ENCODE results near the gene PCLO.
"Not testable (repeated sequence)": the region's sequence is repeated elsewhere in the genome, so short reads cannot be mapped to it uniquely, and the experiment has no call there.

Gene PCLO

DNA sequence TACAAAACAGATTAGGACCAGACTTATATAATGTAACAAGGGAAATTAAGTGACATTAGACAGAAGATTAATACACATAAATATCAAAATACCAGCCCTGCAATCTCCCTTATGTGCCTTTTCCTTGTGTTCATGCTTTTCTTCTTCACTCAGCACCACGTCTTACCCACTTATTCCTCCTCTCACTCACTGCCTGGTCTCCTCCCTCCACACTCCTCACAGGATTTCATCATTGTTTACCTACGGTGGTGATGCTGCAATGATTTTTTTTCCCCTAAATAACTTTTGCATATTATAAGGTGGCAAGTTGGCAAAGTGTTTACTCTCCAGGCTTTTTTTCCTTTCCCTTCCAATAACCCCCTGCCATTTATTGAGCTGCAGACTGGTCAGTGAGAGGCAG lies 203.2 kb downstream of the PCLO start:
- DNase-seq: no peak

DNA sequence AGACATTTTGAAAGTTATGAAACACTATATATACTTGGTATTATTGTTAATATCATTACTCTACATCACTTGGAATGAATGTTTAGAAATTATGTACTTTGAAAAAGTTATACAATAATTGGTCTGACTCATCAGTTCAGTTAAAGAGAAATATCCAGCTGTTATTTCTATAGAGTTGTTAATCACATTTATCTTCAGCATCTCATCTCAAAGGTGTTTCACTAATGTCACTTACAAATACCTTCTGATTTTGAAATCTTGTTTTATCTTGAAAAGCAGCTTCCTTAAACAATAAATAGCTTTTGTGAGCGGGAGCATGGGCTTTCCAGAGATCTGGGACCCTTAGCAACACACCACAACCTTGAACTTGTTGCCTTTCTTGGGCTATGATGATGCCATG lies 205.2 kb downstream of the PCLO start:
- no peak for DNase-seq

DNA sequence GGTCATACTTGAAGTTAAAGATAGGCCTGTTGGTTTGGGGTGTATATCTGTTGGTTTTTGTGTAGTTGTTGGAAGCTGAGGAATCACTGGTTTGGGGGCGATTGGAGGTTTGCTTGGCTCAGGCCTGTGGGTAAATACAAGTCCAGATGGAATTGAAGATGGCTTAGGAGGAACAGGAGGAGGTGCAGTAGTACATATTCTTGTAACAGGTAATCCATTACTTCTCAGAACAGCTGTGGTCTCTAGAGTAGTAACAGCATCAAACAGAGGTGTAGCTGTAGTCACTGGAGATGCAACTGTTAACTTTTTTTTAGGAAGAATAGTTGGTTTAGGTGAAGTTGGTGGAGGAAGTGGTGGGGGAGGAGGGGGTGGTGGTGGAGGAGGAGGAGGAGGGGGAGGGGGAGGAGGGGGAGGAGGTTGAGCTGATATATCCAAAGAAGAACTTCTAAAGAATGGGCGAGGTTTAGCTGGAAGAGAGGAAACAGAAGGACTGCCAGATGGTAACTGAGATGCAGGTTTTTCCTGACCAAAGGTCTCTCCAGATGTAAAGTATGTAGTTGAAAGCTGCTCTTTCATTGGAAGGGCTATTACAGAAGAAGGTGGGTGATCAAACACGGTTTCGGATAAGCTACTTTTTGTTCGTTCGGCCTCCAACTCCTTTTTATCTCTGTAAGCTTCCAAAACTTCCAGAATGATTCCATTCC lies 209.2 kb downstream of the PCLO start:
- no peak for DNase-seq

DNA sequence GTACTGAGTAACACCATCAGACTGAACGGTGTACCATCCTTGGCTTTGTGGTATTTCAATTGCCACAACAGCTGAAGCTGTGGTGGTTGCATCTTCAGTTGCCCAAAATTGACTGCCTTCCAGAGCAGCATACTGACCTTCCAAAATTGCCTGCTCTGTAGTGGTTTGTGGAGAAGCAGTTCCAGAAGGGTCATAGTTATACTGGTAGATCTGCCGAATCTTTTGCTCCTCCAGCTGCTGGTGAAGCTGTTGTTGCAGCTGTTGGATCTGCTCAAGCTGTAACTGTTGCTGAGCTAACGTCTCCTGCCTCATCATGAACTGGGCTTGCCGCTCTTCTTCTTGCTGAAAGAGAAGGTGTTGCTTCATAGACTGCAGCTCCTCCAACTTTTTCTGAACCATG lies 212.2 kb downstream of the PCLO start:
- DNase-seq: no peak

DNA sequence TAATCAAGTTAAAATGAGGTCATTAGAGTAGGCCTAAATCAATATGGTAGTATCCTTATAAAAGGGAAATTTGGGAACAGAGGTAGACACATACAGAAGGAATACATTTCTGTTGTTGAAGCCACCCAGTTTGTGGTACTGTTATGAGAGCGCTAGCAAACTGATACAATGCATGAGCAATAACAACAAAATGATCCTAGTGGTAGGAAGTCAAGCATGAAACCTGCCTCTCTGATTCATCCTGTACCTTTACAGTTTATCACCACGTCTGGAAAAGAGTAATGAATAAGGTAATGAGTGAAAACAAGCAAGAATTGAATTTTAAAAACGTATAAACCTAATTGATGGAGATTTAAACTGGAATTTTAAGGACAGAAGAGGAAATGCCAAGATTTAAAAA lies 217.2 kb downstream of the PCLO start:
- DNase-seq: no peak

DNA sequence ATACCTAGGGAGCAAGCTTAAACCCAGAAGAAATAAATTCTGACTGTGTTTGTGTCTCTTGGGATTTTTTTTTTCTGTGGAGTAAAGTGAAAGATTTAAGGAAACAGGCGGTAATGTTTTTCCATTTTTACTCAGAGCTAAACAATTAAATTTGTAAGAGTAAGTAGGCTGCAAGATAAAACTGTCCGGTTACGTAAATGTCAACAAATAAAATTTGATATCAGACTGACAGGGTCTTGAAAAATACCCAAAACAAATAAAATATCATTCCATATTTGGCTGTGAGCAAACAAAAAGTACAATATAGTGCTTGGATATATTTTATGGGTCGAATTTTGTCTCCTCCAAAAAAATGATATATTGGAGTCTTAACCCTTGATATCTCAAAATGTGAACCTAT lies 217.6 kb downstream of the PCLO start:
- no peak for DNase-seq

DNA sequence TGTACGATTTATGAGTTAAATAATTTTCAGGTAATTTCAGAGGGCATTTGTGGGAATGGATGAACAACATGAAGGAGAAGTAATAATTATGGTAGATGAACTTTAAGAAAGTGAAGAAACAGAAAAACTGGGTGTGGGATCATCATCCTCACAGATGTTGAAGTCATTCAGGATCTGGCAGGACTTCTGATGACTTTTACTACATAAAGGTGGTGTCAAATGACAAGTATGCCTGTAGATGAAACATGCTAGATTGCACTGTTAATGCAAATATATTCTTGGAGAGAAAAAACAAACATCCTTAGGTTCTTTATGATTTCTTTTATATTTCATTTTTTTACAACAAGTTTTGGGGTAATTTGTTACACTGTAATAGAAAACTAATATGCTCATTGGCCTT lies 230.2 kb downstream of the PCLO start:
- no peak for DNase-seq

DNA sequence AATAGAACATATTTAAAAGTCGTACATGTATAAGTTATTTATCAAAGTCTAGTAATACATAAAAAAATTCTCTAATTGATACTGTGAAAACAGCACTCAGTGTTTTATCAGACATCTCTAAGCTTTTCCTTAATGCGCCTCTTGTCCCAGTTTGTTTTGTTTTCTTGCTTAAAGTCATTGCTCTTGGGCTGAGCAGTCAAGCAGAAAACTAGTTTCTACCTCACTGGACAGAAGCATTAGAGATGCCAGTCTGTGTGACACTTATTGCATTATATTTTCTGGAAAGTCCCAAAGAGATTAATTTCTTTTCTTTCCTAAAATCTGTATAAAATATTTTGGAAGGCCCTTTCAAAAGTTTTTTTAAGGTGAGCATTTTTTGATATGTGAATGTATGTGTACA lies 236.2 kb downstream of the PCLO start:
- no peak for DNase-seq

DNA sequence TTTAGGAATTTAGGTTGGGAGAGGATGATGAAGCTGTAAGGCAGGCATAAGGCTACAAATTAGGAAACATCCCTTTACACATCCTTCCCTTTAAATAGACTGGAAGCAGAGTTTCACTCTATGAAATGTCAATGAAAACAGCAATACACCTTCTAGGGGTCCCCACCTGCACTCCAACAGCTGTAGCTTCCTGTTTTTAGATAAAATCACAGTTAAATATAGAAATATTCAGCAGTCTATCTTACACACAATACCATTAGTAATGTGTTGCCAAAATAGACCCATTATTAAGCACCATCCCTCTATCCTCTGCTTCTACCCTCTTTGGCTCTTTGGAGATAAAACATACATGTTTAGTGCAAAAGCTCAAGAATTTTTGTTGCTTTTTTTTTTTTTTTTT lies 237.4 kb downstream of the PCLO start:
- DNase-seq: no peak

DNA sequence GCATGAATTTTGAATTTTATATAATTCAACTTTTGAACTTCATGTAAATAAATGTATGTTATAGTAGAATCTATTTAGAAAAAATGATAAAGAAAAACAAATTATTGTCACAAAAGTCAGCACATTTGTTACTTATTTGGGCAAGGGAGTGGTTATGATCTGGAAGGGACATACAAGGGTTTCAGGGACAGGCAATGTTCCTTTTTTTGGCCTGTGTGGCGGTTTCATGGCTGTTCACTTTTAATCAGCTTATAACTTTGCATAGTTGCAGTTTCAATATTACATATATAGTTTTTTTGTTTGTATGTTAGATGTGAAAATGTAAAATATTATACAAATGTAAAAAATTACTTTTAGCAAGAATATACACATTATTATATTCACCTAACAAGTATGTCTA lies 256.2 kb downstream of the PCLO start:
- no peak for DNase-seq

DNA sequence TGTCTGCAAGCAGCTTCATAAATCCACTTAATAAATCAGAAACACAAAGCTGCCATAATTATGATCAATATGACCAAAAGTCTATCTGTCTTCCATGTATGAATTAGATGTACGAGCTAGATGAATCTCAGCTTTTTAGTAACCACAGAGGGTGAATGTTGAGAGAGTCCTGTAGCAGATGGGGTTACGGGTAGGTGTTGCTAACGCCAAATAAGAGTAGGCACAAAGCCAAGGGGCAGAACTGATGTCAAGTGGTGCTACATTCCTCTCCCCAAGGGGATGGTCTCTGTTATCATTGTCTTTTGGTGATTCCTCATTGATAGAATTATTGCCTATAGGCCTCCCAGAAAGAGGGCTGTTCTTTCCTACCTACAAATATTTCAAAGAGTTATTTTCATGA lies 257.8 kb downstream of the PCLO start:
- no peak for DNase-seq

DNA sequence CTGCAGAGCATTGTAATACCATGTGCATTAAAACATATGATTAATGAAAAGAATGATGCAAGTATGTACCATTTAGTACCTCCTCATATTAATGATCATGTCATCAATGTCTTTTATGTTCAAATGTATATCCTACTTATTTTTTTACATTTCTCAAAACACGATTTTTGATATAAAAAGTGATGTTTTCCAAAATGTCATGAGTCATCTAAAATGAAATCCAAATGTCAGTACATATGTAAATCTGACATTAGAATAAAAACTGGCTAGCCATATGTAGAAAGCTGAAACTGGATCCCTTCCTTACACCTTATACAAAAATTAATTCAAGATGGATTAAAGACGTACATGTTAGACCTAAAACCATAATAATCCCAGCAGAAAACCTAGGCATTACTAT lies 261.6 kb downstream of the PCLO start:
- DNase-seq: not testable (repeated sequence)

DNA sequence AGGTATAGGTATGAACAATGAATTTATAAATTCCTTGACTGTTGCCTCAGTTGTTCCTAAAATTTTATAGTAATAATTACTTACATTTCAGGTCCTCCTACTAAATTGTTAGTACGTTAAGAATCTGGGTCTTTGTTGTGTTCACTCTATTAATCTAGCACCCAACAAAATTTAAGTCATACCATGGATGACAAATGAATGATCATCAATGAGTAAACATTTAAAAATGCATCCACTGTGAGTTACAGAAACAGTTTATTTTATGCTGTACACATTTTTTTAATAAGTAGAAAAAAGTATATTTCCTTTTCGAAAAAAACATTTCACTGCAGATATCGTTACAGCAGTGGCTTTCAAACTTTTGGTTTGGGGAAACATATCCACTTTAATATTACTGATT lies 265.2 kb downstream of the PCLO start:
- DNase-seq: no peak

DNA sequence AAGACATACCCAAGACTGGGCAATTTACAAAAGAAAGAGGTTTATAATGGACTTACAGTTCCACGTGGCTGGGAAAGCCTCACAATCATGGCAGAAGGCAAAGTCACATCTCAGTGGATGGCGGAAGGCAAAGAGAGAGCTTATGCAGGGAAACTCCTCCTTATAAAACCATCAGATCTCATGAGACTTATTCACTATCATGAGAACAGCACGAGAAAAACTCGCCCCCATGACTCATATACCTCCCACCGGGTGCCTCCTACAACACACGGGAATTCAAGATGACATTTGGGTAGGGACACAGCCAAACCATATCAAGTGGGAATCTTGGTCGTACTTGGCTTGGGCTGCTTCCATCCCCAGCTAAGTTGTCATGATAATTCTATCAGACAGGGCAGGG lies 268.3 kb downstream of the PCLO start:
- not testable (repeated sequence) for DNase-seq

DNA sequence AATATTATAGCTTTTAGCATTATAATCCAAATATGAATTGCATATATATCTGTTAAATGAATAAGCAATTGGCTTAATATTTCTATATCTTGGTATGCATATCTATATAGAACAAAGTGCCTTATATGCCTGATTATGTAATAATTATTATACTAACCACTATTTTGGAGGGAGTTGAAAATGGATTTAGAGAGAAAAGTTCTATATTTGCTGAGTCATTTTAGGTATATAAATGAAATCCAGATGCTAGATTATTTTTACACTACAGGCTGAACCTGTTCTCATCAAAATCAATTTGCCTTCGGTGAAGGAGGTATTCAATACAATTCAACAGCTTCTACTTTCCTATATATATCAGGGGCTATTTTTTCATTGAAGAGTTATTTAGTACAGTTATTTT lies 276.4 kb downstream of the PCLO start:
- no peak for DNase-seq

DNA sequence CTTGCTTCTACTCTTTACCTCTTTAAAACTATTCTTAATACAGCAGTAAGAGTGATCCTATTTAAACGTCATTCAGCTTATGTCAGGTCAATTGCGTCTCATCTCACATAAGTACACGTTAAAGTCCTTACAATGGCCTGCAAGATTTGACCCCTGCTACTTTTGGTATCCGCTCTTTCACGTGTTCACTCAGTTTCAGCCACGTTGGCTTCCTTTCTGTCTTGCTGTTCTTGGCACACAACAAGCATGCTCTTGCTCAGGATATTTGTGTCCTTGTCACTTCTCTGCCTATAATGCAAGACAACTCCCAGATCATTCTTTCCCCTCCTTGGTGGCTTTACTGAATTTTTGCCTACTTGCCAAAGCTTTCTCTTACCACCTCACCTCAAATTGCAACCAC lies 296.8 kb downstream of the PCLO start:
- DNase-seq: no peak

DNA sequence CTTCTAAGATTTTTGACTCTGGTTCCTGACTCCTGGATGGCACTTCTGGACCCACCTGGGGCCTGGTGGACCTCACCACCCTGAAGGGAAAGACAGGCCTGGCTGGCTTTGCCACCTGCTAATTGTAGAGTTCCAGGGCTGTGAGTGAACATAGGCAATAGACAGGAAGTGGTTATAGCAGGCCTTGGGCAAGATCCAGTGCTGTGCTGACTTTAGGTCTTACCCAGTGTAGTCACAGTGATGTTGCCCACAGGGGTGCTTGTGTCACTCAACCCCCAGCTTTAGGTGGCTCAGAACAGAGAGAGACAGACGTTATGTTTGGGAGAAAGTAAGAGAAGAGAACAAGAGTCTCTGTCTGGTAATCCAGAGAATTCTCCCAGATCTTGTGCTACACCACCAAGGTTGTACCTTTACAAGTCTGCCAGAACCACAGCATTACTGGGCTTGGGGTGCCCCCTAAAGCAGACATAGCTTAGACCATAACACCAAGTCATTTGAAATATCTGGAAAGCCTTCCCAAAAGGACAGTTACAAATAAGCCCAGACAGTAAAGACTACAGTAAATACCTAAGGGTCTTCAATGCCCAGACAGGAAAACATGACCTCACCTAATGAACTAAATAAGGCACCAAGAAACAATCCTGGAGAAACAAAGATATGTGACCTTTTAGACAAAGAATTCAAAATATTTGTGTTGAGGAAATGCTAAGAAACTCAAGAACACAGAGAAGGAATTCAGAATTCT lies 303.4 kb downstream of the PCLO start:
- DNase-seq: no peak

DNA sequence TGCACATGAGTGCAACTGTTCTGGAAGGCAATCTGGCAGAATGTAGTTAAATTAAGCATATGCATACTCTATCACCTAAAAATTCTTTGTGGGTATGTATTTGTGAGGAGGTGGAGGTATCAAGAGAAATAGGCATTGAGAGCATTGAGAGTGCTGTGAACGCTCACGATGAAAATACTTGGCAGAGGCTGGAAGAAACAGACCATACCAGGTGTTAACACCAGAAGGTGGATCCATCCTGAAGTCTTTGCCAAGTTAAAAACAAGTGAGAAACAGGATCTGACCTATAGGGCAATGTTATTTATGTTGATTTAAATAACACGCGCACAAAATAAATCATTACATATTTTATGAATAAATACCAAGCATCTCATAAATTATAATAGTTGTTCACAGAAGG lies 311.6 kb downstream of the PCLO start:
- no peak for DNase-seq

DNA sequence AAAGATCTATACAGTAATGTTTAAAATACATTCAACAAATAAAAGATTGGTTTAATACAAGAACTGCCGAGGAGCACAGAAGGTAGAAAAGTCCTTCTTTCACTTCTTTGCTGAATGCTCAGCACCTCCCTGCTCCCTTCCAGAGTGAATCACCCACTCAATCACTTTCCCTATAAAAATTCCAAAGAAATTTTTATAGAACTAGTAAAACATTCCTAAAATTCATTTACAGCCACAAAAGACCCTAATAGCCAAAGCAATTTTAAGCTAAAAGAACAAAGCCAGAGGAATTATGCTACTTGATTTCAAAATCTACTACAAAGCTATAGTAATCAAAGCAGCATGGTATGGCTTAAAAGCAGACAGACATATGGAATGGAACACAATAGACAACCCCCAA lies 320.9 kb downstream of the PCLO start:
- DNase-seq: no peak

DNA sequence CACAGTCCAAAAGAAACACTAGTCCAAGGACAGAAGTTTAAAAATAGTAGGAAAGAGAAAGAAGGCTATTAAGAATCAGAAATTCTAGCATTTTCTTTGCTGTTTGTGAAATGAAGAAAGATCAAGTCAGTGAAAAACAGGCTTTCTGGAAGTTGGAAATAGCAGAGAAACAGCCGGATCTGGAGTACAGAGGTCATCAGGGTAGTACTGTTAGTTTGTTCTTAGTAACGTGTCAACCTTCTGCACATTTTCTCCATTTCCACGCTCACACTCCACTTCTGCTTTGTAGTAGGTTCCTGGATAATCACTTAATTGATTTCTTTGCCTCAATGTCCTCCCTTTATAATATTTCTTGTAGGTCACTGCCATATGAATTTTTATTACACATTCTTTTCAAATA lies 322.6 kb downstream of the PCLO start:
- DNase-seq: no peak

DNA sequence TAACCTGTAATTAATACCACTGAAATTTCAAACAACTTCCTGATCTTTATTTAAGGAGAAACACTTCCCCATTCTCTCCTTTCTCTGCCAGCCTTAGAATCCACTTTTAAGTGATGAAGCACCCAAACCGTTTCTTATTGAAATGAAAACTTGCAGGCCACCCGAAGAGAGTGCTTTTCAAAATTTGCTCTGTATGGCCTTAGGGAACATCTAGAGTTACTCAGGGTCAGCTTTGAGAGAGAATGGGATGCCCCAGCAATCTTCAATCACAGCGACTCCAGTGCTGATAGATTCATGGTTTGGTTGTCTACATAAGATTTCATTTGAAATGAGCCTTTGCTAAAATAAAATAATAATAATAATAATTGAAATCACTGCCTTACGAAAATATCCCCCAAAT lies 323.1 kb downstream of the PCLO start:
- DNase-seq: no peak

DNA sequence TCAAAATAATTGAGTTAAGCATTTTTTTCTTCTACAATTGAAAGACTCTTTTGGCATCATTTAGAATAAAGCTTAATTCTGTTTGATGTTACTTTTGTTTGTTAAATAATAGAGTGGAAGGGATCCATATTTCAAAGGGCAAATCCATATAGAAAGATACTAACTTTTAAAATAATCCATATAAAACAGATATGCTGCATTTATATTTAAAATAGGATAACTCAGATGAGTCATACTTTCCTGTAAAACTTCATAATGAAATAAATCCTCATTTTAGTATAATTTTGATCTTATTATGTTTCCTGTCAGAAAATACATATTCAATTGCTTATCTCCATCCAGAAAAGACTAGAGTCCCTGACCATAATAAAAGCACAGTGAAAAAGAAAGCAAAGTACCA lies 323.6 kb downstream of the PCLO start:
- DNase-seq: no peak

DNA sequence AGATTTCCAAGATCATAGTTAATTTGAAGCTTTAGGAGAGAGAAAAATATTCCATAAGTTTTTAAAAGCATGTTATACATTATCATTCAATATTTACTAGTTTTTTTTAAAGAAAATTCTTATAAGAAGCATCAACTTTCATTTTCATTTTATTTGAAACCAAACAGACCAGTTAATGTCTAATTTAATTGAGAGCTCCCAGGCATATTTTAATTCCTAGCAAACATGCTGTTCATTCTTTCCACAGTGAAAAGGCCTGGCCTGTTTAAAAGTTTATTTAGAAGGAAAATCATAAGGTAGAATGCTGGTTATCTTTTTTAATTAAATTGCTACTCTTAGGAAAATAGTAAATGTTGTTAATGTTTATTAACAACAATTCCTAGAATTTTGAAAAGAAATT lies 324.4 kb downstream of the PCLO start:
- DNase-seq: no peak

DNA sequence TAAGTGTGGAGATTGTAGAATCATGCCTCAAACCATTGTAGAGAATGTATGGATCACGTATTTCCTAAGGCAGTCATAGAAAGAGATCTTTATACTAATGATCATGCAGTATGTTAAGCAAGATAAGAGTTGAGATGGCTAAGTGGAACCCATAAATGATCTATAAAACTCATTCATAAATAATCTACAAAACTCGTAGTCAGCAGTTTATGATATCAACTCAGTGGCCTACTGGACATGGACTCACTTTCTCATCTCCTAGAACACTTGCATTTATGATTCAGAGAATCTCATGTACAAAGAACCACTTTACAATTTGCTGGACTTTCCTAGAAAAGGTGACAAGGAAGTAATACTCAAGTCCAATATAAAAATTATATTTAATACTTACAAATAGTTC lies 339.6 kb downstream of the PCLO start:
- no peak for DNase-seq

DNA sequence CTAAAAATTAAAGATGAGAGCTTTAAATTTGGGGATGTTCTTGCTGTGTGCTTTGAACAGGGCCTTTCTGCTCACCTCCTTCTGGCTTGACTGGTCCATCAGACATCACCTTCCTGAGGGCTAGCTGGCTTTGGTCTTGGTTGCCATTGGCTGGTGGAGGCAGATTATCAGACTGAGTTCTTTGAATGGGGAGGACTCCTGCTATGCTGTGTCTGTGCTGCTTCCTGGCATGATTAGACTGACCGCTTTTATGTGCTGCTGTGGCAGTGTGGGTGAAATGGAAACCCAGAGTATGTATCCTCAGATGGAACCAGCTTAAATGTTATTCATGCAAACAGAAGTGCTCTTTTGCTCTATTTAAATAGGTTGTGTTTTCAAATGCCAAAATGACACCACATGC lies 341.6 kb downstream of the PCLO start:
- DNase-seq: no peak

Data from DMS153 (cell line).